GDM1 (cell line): ENCODE results near the gene TEX2.
"Not testable (repeated sequence)": the region's sequence is repeated elsewhere in the genome, so short reads cannot be mapped to it uniquely, and the experiment has no call there.

Experiments
- DNase-seq: peaks from one replicate; lab custom pipeline; 2025; lab: John Stamatoyannopoulos, UW

TEX2 gene

GRCh38 chr17:64240261-64240740, 22.8 kb downstream of the TEX2 start:
- DNase-seq, result no peak

GRCh38 chr17:64238449-64238848, 24.6 kb downstream of the TEX2 start:
- not testable (repeated sequence) for DNase-seq

GRCh38 chr17:64236827-64237403, 26.1 kb downstream of the TEX2 start:
- DNase-seq, result no peak

GRCh38 chr17:64234961-64235360, 28.1 kb downstream of the TEX2 start:
- DNase-seq, result no peak

GRCh38 chr17:64232466-64233262, 30.4 kb downstream of the TEX2 start:
- no peak for DNase-seq

GRCh38 chr17:64231567-64232141, 31.4 kb downstream of the TEX2 start:
- DNase-seq, result no peak

GRCh38 chr17:64230791-64231408, 32.2 kb downstream of the TEX2 start:
- DNase-seq, result no peak

GRCh38 chr17:64229815-64230728, 33.0 kb downstream of the TEX2 start:
- no peak for DNase-seq

GRCh38 chr17:64226132-64226531, 36.9 kb downstream of the TEX2 start:
- DNase-seq, result no peak

- DNase-seq, result no peak
Observed at GRCh38 chr17:64225410-64225809, 37.6 kb downstream of the TEX2 start.

- no peak for DNase-seq
Observed at GRCh38 chr17:64223931-64224629, 39.0 kb downstream of the TEX2 start.

GRCh38 chr17:64223283-64223682, 39.8 kb downstream of the TEX2 start:
- no peak for DNase-seq

GRCh38 chr17:64221679-64222078, 41.4 kb downstream of the TEX2 start:
- DNase-seq, result no peak

- DNase-seq, result not testable (repeated sequence)
Observed at GRCh38 chr17:64220604-64221003, 42.5 kb downstream of the TEX2 start.

GRCh38 chr17:64219571-64219970, 43.5 kb downstream of the TEX2 start:
- no peak for DNase-seq

GRCh38 chr17:64218066-64218465, 45.0 kb downstream of the TEX2 start:
- no peak for DNase-seq

- no peak for DNase-seq
Observed at GRCh38 chr17:64217249-64217691, 45.8 kb downstream of the TEX2 start.

GRCh38 chr17:64216338-64217248, 46.5 kb downstream of the TEX2 start:
- DNase-seq, result no peak

- no peak for DNase-seq
Observed at GRCh38 chr17:64216000-64216337, 47.1 kb downstream of the TEX2 start.

- no peak for DNase-seq
Observed at GRCh38 chr17:64214950-64215349, 48.1 kb downstream of the TEX2 start.
